HG03558 (cell line): Measurements from ENCODE around the gene GALNT16.
"Not testable (repeated sequence)": the region's sequence is repeated elsewhere in the genome, so short reads cannot be mapped to it uniquely, and the experiment has no call there.

Source experiments
- ATAC-seq: cut with Tn5 transposase; IDR thresholded peaks from one replicate; pipeline ENCODE4 v1.9.1; 2021; ENCODE audit warnings: moderate number of reproducible peaks; ENCODE audit not compliant: unreplicated experiment; ENCODE audit errors: extremely low read depth

GALNT16 gene

DNA sequence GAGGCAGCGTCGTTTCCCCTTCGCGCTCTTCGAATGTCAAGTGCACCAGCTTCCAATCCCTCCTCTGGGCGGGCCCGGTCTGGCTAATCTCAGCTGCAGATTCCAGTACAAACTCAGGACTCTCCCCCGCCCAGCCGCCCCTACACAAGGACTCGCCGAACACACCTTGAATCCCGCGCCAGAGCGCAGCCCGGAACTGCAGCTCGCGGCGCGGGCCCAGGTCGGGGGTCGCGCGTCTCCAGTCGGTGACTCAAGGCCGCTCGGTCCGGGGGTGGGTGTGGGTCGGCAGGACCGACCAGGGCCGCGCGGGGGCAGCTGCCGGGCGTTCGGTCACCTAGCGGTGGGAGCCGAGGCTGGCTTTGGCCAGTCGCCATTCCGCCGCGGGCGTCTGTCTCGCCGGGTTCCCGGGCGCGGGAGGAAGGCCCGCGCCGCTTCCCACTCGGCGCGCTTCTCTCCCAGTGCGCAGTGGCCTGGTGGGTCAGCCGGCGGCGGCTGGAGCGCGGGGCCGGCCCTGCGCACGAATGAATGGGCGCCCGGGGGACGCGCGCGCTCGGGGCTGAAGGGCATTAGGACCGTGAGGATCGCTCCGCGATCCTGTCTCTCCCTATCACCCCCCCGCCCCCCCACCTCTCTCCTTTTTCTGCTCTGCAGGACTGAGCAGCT lies at the start of gene GALNT16:
Gene GALNT16, plus strand, starts transcription at position 632 of the 663 bp plus-strand sequence. CDS start 133 bp downstream, outside the sequence.
- ATAC-seq = no peak

GRCh38 chr14:69214393-69214792 lies 45.6 kb upstream of the GALNT16 start:
- ATAC-seq = no peak

- not testable (repeated sequence) for ATAC-seq
These were observed 42.3 kb upstream of the GALNT16 start for GRCh38 chr14:69217663-69218062.

DNA sequence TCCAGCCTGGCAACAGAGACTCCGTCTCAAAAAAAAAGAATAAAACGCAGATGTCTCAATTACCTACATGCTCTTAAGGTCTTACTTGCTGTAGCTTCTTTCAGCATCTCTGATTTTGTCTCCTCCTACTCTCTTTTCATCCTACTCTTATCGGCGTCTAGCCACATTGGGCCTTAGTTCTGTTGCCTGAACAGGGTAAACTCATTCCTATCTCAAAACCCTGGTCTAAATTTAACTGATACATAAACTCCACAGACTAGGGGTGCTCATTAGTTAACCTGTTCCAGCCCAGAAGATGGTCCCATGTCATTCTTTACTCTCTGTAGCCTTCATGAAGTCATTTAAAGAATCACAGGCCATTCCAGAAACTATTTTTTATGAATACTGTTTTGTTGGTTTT lies 35.0 kb upstream of the GALNT16 start:
- no peak for ATAC-seq

DNA sequence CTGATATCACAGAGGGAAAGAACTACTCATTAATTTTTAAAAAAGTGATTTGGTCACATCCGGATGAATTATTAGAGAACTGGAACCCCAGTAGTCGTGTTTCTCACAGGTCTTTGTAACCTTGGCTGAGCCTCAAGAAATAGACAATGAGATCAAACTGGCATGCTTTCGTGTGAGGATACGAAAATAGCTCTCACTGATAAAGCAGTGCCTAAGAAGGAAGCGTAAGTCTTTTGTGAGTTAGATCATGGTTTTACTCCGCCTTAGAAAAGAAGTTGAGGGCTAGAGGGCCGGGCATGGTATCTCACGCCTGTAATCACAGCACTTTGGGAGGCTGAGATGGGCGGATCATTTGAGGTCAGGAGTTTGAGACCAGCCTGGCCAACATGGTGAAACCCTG lies 33.8 kb upstream of the GALNT16 start:
- ATAC-seq = no peak

- ATAC-seq = no peak
These were observed 33.2 kb upstream of the GALNT16 start for GRCh38 chr14:69226736-69227135.

GRCh38 chr14:69231486-69231885 lies 28.5 kb upstream of the GALNT16 start:
- no peak for ATAC-seq

DNA sequence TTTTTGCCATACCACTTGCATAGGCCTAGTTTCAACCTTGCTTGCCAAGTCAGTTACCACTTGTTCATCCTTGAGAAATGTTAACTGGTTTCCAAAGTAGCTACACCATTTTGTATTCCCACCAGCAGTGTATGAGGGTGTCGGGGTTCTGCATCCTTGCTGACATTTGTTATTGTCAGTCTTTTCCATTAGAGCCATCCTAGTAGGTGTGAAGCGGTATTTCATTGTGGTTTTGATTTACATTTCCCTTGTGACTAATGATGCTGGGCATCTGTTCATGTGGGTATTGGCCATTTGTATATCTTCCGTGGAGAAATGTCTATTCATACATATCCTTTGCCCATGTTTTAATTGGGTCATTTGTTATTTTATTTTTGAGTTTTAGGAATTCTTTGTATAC lies 27.6 kb upstream of the GALNT16 start:
- no peak for ATAC-seq

DNA sequence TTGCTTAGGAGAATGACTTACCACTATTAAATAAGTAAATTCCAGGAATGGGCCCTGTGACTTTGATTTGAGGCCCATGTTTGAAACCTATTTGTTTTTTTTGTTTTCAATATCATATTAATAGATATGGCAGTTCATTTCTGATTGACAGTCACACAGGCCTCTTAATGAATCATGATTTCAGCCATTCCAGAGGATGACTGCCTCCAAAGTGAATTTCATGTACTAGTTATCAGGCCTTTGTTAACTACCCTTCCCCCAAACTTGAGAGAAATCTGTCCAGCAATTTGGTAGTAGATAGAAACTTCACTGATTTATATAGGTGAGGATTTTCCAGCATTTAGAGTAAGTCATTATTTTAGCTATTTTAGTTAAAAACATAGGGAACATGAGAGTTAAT lies 25.9 kb upstream of the GALNT16 start:
- no peak for ATAC-seq

- no peak for ATAC-seq
These were observed 24.2 kb upstream of the GALNT16 start for GRCh38 chr14:69235708-69236107.

DNA sequence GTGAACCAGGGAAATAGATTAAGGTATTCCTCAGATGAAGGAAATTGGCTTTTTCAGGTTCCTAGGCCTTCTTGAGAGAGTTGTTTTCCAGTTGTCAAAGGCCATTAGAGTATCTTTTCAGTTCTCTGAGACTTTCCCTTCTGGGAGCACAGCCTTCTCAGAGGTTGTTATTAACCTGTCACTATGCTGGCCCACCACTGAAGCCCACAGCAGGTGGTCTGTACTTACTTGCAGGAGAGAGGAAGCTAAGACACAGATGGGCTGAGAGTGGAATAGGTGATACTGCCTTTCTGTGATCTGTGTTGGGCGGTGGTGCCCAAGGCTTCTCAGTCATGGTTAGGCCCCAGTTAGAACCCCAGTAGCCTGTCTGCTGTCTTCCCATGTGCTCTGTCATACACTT lies 22.8 kb upstream of the GALNT16 start:
- no peak for ATAC-seq

GRCh38 chr14:69237584-69237983 lies 22.4 kb upstream of the GALNT16 start:
- ATAC-seq = no peak

GRCh38 chr14:69238883-69239282 lies 21.1 kb upstream of the GALNT16 start:
- no peak for ATAC-seq

DNA sequence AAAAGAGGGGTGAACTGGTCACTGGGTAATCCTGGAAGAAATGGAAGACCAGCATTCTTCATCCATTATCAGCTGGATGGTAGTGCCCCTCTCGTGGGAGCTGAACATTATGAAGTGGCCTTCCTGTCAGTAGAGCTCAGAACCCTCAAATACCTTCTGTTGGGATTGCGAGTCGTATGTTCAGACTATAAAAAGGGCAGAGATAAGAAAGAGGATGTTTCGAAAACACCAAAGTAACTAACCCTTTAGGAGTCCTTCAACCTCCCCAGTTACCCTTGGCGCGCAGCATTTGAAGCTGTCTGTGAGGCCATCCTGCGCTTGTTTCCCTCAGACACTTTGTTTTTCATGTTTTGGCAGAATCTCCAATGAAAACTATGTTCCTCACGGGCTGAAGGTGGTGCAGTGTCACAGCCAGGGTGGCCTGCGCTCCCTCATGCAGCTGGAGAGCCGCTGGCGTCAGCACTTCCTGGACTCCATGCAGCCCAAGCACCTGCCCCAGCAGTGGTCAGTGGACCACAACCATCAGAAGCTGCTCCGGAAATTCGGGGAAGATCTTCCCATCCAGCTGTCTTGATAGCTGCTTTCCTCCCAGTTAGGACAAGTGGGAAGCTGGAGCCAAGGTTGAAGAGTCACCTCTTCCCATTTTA lies 19.3 kb upstream of the GALNT16 start:
- ATAC-seq = no peak

GRCh38 chr14:69241577-69241976 lies 18.4 kb upstream of the GALNT16 start:
- no peak for ATAC-seq

- no peak for ATAC-seq
These were observed 17.4 kb upstream of the GALNT16 start for GRCh38 chr14:69242311-69243224.

GRCh38 chr14:69244946-69245345 lies 15.0 kb upstream of the GALNT16 start:
- no peak for ATAC-seq

DNA sequence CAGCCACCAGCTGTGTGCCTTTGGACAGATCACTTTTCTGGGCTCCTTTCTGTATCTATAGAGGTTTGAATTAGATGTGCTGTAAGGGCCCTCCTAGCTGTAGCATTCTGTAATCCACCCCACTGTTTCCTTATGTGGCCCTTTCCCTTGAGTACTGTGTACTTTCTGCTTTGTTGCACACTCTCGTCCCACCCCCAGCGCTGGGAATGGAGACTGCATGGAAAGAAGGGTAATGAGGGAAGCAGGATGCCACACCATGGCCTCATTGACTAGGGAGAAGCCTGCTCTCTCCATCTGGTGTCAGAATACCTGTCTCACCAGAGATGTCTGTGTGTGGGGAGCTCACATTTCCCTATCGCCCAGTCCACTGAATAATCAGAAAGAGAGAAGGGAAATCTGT lies 13.6 kb upstream of the GALNT16 start:
- no peak for ATAC-seq

DNA sequence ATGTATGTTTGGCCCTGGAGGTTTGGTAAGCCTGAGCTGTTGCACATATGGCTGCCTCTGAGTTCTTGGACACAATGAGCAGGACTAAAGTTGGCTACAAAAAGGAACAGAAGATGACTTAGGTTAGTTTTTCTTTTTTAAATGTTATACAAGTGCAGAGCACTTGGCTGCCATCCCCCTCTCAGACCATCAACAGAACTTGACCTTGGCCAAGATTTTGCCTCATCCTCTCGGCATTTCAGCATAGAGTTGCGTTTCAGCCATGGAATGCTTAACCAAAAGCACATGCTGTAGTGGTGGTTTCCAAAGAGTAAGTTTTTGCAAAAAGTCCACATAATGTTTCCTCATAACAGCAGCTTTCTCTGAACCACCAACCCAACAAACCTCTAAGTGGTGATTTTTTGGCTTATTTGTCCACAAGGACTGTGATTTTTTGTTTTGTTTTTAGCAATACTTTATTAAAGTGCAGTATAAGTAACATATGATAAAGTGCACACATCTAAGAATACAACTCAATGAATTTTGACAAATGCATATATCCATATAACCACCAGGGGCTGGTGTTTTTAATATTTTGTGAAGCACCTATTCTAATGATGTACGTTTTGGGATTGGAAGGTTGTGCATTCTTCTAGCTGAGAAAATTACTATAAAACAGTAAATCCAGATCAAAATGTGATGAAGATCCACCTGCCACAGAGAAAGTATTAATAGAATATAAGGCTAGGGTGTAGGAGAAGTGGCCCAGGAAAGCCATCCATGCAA lies 12.1 kb upstream of the GALNT16 start:
- ATAC-seq = no peak

DNA sequence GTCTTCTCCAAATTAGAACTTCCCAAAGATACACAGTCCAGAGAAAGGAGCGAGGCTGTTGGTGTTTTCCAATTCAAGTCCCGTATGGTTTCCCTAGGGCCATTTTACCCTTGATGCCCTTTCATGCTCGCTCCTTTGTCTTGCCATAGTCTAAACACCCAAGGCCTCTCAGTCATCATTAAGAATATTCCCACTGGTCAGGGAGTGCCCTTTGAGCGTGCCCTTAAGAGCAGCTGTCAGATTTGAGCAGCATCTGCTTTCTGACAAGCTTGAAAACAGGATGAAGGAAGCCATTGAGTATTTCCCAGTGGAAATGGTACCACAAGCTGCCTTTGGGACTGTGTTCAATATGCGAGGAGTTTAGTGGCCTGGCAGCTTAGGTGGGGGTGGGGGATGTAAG lies 10.4 kb upstream of the GALNT16 start:
- ATAC-seq = no peak
